Trophoblast cell (in vitro differentiated cells and primary cell): ENCODE data around the gene SYP.

ENCODE experiments used
- DNase-seq, 2 donors: peaks; one replicate each; pipeline ENCODE4 v3.0.0-alpha.2; 2016
- H2AFZ ChIP-seq: 2 replicates; pipeline ENCODE4 v1.6.1; 2013; ENCODE audit warnings: low read length, moderate library complexity, mild to moderate bottlenecking; ENCODE audit not compliant: insufficient read depth, poor library complexity
- H2AK5ac ChIP-seq: 2 replicates; pipeline ENCODE4 v1.6.1; 2013; ENCODE audit warnings: mild to moderate bottlenecking, low read length
- H2BK120ac ChIP-seq: 2 replicates; pipeline ENCODE4 v1.6.1; 2013; ENCODE audit warnings: low read length, mild to moderate bottlenecking, moderate library complexity; ENCODE audit not compliant: insufficient read depth, poor library complexity
- H2BK12ac ChIP-seq: 2 replicates; pipeline ENCODE4 v1.6.1; 2013; ENCODE audit warnings: mild to moderate bottlenecking, low read length, moderate library complexity
- H2BK5ac ChIP-seq: 2 replicates; pipeline ENCODE4 v1.6.1; 2013; ENCODE audit warnings: low read length, low read depth, moderate library complexity, mild to moderate bottlenecking; ENCODE audit not compliant: poor library complexity
- H3K14ac ChIP-seq: 2 replicates; pipeline ENCODE4 v1.6.1; 2013; ENCODE audit warnings: mild to moderate bottlenecking, low read length
- H3K18ac ChIP-seq: 2 replicates; pipeline ENCODE4 v1.6.1; 2013; ENCODE audit warnings: mild to moderate bottlenecking, low read length
- H3K23ac ChIP-seq: 2 replicates; pipeline ENCODE4 v1.6.1; 2013; ENCODE audit warnings: low read length
- H3K27ac ChIP-seq: 2 replicates; pipeline ENCODE4 v1.5.1; 2013; ENCODE audit warnings: low read depth, mild to moderate bottlenecking, inconsistent platforms, low read length, moderate library complexity
- H3K27me3 ChIP-seq: 2 replicates; pipeline ENCODE4 v1.6.1; 2013; ENCODE audit warnings: inconsistent platforms, mild to moderate bottlenecking, low read length, moderate library complexity; ENCODE audit not compliant: insufficient read depth
- H3K36me3 ChIP-seq, 2 experiments: 1 replicate in 1 of 2; 2 replicates in 1 of 2; pipeline ENCODE4 v1.6.1; 2013; ENCODE audit warnings: low read length in 2 of 2, mild to moderate bottlenecking in 2 of 2, moderate library complexity in 1 of 2; ENCODE audit not compliant: insufficient read depth in 2 of 2, control insufficient read depth in 1 of 2
- H3K4ac ChIP-seq: 2 replicates; pipeline ENCODE4 v1.6.1; 2013; ENCODE audit warnings: low read depth, mild to moderate bottlenecking, low read length, moderate library complexity
- H3K4me1 ChIP-seq, 2 experiments: 1 replicate in 1 of 2; 2 replicates in 1 of 2; pipeline ENCODE4 v1.6.1; 2013; ENCODE audit warnings: low read length in 2 of 2, mild to moderate bottlenecking in 2 of 2, moderate library complexity in 1 of 2; ENCODE audit not compliant: insufficient read depth in 2 of 2, control insufficient read depth in 1 of 2
- H3K4me2 ChIP-seq: 2 replicates; pipeline ENCODE4 v1.6.1; 2013; ENCODE audit warnings: inconsistent platforms, mild to moderate bottlenecking, low read length, moderate library complexity
- H3K4me3 ChIP-seq: 2 replicates; pipeline ENCODE4 v1.5.1; 2013; ENCODE audit warnings: mild to moderate bottlenecking, low read depth, low read length, inconsistent platforms
- H3K79me1 ChIP-seq: one replicate; pipeline ENCODE4 v1.6.1; 2013; ENCODE audit warnings: low read length
- H3K79me2 ChIP-seq: 2 replicates; pipeline ENCODE4 v1.6.1; 2013; ENCODE audit warnings: low read length, mild to moderate bottlenecking; ENCODE audit not compliant: control insufficient read depth, insufficient read depth, poor library complexity
- H3K9ac ChIP-seq: 2 replicates; pipeline ENCODE4 v1.6.1; 2013; ENCODE audit warnings: mild to moderate bottlenecking, low read length
- H3K9me3 ChIP-seq: 2 replicates; pipeline ENCODE4 v1.6.1; 2013; ENCODE audit warnings: low read depth, mild to moderate bottlenecking, control low read depth, inconsistent platforms, low read length; ENCODE audit not compliant: insufficient read depth
- H4K12ac ChIP-seq: 2 replicates; pipeline ENCODE4 v1.6.1; 2013; ENCODE audit warnings: low read depth, mild to moderate bottlenecking, low read length, moderate library complexity
- H4K8ac ChIP-seq: 2 replicates; pipeline ENCODE4 v1.6.1; 2013; ENCODE audit warnings: low read depth, mild to moderate bottlenecking, low read length, moderate library complexity
- H4K91ac ChIP-seq: one replicate; pipeline ENCODE4 v1.6.1; 2013; ENCODE audit warnings: low read depth, mild to moderate bottlenecking, low read length, moderate library complexity
- WGBS: extraction: QIAGEN DNeasy Blood & Tissue Kit; methylation state at CpG from one replicate; pipeline ENCODE4 v1.1.7; 2013; ENCODE audit warnings: missing lambda C conversion rate; ENCODE audit not compliant: insufficient read length, insufficient coverage; ENCODE audit errors: extremely low coverage; 5-methylcytosine and 5-hydroxymethylcytosine counted together

The SYP gene

GRCh38 chrX:49247346-49247745 is 47.4 kb upstream of the SYP start:
- Histone ChIP-seq H3K23ac (no peak overlapping the region), H3K27ac (no peak overlapping the region), H4K91ac (no peak overlapping the region), H3K14ac (no peak overlapping the region), H2AK5ac (no peak overlapping the region), H2AFZ (no peak overlapping the region), H3K4ac (no peak overlapping the region), H3K18ac (no peak overlapping the region), H2BK120ac (no peak overlapping the region), H2BK5ac (no peak overlapping the region), H3K4me3 (no peak overlapping the region), H4K12ac (no peak overlapping the region), H3K4me1 (no peaks in the 10 kb centered on the region), H3K27me3 (no peaks in the 10 kb centered on the region), H3K79me1 (no peaks in the 10 kb centered on the region), H2BK12ac (no peak overlapping the region), H3K36me3 (peaks cover 31 to 38% of the 10 kb centered on the region in 2 experiments), H3K9ac (no peak overlapping the region), H3K9me3 (no peaks in the 10 kb centered on the region), H3K79me2 (no peaks in the 10 kb centered on the region), H3K4me2 (no peak overlapping the region), H4K8ac (no peak overlapping the region)
- DNase-seq = no peak
- no CpG with 5 or more reads among the region's 11 CpGs for WGBS

- no peak overlapping the region for H2BK12ac ChIP-seq
- H3K9me3 ChIP-seq = no peaks in the 10 kb centered on the region
- WGBS = no CpG with 5 or more reads among the region's 10 CpGs
- H3K4ac ChIP-seq = no peak overlapping the region
- no peak for DNase-seq
- no peak overlapping the region for H2AFZ ChIP-seq
- H3K4me2 ChIP-seq = no peak overlapping the region
- H3K27ac ChIP-seq = no peak overlapping the region
- H4K8ac ChIP-seq = no peak overlapping the region
- H3K14ac ChIP-seq = no peak overlapping the region
- peaks cover 31 to 38% of the 10 kb centered on the region in 2 experiments for H3K36me3 ChIP-seq
- no peak overlapping the region for H3K4me3 ChIP-seq
- H3K23ac ChIP-seq = no peak overlapping the region
- H4K91ac ChIP-seq = no peak overlapping the region
- no peaks in the 10 kb centered on the region for H3K79me1 ChIP-seq
- no peak overlapping the region for H2BK120ac ChIP-seq
- no peaks in the 10 kb centered on the region for H3K79me2 ChIP-seq
- no peaks in the 10 kb centered on the region for H3K4me1 ChIP-seq
- H3K27me3 ChIP-seq = no peaks in the 10 kb centered on the region
- no peak overlapping the region for H2BK5ac ChIP-seq
- no peak overlapping the region for H3K9ac ChIP-seq
- H3K18ac ChIP-seq = no peak overlapping the region
- H2AK5ac ChIP-seq = no peak overlapping the region
- H4K12ac ChIP-seq = no peak overlapping the region
These were observed 46.5 kb upstream of the SYP start for GRCh38 chrX:49246541-49246940.

- Histone ChIP-seq H3K79me2 (no peaks in the 10 kb centered on the region), H3K79me1 (no peaks in the 10 kb centered on the region), H3K27me3 (no peaks in the 10 kb centered on the region), H3K4ac (no peak overlapping the region), H3K14ac (no peak overlapping the region), H2AFZ (no peak overlapping the region), H4K8ac (no peak overlapping the region), H4K12ac (no peak overlapping the region), H3K4me3 (no peak overlapping the region), H3K36me3 (peaks cover 26 to 34% of the 10 kb centered on the region in 2 experiments), H3K23ac (no peak overlapping the region), H3K18ac (no peak overlapping the region), H3K4me1 (no peaks in the 10 kb centered on the region), H3K9ac (no peak overlapping the region), H2AK5ac (no peak overlapping the region), H2BK120ac (no peak overlapping the region), H3K4me2 (no peak overlapping the region), H3K9me3 (no peaks in the 10 kb centered on the region), H3K27ac (no peak overlapping the region), H2BK12ac (no peak overlapping the region), H2BK5ac (no peak overlapping the region), H4K91ac (no peak overlapping the region)
- no peak for DNase-seq
- WGBS = no CpG with 5 or more reads among the region's 2 CpGs
These were observed 44.2 kb upstream of the SYP start for GRCh38 chrX:49244207-49244606.

GRCh38 chrX:49243166-49243565 is 43.2 kb upstream of the SYP start:
- Histone ChIP-seq H2BK12ac (no peak overlapping the region), H3K27me3 (no peaks in the 10 kb centered on the region), H3K14ac (no peak overlapping the region), H3K4me3 (no peak overlapping the region), H3K79me2 (no peaks in the 10 kb centered on the region), H3K18ac (no peak overlapping the region), H4K8ac (no peak overlapping the region), H2AFZ (no peak overlapping the region), H4K91ac (no peak overlapping the region), H2BK5ac (no peak overlapping the region), H3K4ac (no peak overlapping the region), H3K36me3 (peaks cover 17 to 26% of the 10 kb centered on the region in 2 experiments), H3K23ac (no peak overlapping the region), H3K4me1 (no peaks in the 10 kb centered on the region), H3K27ac (no peak overlapping the region), H2BK120ac (no peak overlapping the region), H3K4me2 (no peak overlapping the region), H3K9ac (no peak overlapping the region), H3K79me1 (no peaks in the 10 kb centered on the region), H2AK5ac (no peak overlapping the region), H4K12ac (peak overlapping the region; percentile 36), H3K9me3 (no peaks in the 10 kb centered on the region)
- no peak for DNase-seq
- no CpG with 5 or more reads among the region's 12 CpGs for WGBS
